ENCODE results near the gene MRPS34.

- TF ChIP-seq CTCF (IDR thresholded peaks at IDR 0.05) (no peak), ZFX (IDR thresholded peaks at IDR 0.05; ENCODE audit: borderline replicate concordance) (no peak)
Measured at GRCh38 chr16:1767116-1767994, 5.6 kb downstream of the MRPS34 start.
